ELF-1 (cell line): ENCODE data around the gene ZNF697.
A peak's percentile ranks its signal among the peaks of the same experiment; 100 is the strongest.
"Not testable (repeated sequence)": the region's sequence is repeated elsewhere in the genome, so short reads cannot be mapped to it uniquely, and the experiment has no call there.

Experiments used
- DNase-seq: peaks from one replicate; pipeline ENCODE4 v3.0.0-alpha.2; 2016; ENCODE audit warnings: low read depth, low spot score

ZNF697 gene

GRCh38 chr1:119631433-119632102, 16.5 kb downstream of the ZNF697 start:
- peak; percentile 77 for DNase-seq

DNA sequence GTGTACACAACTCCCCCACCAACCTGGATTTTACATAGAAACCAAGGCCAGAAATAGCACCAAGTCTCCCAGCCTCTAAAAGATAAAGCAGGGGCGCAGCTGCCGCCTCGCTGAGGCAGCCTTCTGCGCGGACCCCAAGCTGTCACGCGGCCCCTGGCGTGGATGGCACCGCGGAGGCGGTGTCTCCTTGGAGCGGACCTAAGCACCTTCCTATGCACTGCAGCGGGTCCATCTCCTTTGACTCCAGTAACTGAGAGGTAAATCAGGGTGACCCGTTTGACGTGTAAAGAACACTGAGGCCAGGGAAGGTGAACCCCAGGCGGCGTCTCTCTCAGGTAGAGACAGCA, 17.0 kb downstream of the ZNF697 start:
- no peak for DNase-seq

GRCh38 chr1:119626841-119627240, 21.2 kb downstream of the ZNF697 start:
- no peak for DNase-seq

DNA sequence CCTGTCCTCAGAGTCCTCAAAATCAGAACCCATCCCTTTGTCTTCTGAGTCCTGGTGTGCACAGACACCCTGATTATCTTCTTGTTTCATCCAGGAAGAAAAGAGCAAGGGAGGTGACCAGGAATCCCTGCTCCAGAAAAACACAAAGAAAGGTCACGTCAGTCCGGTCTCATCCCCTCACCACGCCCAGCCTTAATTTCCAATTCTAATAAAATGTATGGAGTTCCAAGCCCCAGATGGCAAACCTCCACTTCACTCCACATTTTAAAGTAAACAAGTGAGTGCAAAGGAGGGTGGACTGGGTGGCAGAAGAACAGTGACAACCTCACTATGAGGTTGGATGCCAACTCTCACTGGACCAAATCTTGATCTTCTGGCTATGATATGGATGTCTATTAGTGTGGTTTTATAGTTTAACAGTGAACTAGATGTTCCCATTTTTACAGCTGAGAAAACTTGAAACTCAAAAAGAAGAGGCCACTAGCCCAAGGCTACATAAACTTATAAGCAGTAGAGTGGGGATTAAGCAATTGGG, 22.0 kb downstream of the ZNF697 start:
- DNase-seq = no peak

- no peak for DNase-seq
These were observed 24.4 kb downstream of the ZNF697 start for GRCh38 chr1:119623678-119624077.

DNA sequence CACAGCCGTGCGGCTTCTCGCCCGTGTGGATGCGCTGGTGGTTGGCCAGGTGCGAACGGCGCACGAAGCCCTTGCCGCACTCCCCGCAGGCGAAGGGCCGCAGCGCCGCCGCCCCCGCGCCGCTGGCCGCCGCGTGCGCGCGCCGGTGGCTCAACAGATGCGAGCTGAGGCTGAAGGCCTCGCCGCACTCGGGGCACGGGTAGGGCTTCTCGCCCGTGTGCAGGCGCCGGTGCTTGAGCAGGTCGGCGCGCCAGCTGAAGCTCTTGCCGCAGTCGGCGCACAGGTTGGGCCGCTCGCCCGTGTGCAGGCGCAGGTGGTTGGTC, 24.9 kb downstream of the ZNF697 start:
- DNase-seq = no peak

- no peak for DNase-seq
These were observed 25.5 kb downstream of the ZNF697 start for GRCh38 chr1:119622311-119623192.

DNA sequence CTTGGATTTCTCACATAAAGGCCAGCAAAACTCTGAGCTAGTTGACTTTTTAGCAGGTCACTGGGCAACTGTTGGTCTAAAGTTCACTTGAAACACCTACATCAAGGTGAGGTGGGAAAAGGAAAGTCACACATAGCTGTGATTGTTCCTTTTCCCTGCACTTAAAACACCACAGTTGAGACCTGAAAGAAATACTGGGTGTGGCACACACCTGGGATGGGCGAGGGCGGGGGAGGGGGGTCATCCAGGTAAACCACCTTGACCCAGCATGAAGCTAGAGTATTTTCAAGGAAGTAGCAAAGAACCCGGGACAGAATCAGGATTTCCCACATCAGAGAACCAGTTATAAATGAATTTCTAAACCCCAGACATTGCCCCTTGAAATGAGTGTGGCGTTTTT, 26.4 kb downstream of the ZNF697 start:
- no peak for DNase-seq

DNA sequence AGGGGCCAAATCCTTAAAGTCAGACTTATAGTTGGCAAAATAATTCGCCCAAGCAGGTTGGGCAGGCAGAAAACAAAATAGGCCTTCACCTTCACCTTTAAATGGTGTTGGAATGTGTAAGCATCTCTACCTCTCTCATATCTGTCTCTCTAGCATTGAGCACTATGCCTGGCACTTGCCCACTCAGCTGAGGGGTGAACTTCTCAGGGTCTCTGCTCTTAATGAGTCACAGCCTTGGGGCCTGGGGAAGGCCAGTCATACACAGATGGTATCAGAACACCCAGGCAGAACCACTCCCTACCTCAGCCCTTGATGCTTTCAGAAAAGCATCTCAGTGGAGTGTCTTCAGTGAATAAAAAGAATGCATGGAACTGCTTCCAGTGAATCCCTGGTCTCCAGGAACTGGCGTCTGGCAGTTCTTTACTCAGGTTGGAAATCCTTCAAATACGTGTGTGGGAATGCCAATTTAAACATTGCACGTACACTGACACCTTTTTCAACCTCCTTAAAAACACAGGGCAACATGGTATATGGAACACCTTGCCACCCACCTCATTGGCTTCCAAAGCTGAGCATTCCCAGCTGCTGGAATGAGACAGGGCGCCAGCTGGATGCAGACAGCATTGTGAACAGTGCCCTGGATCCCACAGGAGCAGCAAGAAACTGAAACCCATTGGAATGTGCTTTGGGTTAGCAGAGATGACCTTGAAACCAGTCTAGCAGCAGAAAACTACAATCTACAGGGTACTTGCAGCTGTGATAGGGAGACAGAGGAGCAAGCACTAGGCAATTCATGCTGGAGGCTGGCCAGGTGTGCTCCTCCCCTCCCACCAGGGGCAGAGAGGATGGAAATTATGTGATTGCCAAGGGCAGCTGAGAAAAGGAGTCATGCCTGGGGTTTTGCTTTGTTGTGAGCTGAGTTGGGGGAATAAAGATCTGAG, 30.0 kb downstream of the ZNF697 start:
- no peak for DNase-seq

- not testable (repeated sequence) for DNase-seq
These were observed 31.3 kb downstream of the ZNF697 start for GRCh38 chr1:119616748-119617147.

GRCh38 chr1:119615100-119615499, 33.0 kb downstream of the ZNF697 start:
- DNase-seq = not testable (repeated sequence)

GRCh38 chr1:119613769-119614720, 34.0 kb downstream of the ZNF697 start:
- DNase-seq = peak; percentile 86

DNA sequence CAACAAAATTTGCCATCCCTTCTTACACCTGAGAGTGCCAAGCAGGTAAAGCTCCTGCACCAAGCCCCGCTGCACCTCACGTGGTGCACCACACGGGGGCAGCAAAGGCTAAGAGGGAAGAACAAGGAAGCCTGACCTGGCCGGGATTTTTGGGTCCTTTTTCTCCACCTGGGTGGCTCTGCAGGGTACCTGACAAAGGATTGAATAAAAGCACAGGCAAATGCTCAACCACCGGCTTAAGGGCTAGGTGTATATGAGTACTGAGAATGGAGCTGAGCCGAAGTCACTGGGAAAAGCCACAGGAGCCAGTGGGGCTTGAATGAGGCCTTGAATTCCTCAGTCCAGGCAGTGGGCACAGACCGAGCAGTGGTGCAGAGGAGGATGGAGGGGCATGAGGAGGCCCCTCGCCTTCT, 36.4 kb downstream of the ZNF697 start:
- peak; percentile 92 for DNase-seq

GRCh38 chr1:119608816-119609215, 39.2 kb downstream of the ZNF697 start:
- not testable (repeated sequence) for DNase-seq

DNA sequence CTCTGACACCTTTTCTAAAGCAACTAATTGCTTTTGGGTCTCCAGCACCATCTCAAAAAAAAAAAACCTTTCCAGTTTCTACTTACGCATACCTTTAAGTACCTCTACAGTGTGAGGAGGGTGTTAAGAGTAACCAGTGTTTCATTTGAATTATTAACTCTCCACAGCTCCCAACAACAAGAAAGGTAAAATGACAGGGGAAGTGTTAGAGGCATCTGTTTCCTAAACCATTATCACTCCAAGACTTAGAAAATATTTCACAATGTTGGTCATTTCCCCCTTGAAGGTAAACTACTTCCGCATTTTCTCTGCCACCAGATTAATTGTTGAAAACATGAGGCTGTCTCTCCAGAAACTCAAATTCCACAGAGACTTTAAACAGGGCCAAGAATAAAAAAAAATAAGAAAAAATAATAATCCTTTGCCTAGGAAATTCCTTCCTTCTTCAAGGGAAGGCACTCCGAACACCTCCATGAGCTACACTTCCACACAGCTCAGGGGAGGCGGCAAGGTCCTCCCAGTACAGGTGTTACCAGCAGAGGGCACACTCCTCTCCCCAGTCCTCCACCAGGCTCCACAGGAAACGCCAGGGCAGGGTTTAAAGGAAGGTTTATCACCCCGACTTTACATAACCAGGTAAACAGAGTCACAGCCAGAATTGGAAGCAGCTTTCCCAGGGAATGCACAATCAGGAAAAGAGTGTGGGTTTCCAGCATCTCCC, 40.8 kb downstream of the ZNF697 start:
- not testable (repeated sequence) for DNase-seq

GRCh38 chr1:119606394-119606793, 41.7 kb downstream of the ZNF697 start:
- DNase-seq = no peak

GRCh38 chr1:119605686-119606085, 42.4 kb downstream of the ZNF697 start:
- DNase-seq = no peak

DNA sequence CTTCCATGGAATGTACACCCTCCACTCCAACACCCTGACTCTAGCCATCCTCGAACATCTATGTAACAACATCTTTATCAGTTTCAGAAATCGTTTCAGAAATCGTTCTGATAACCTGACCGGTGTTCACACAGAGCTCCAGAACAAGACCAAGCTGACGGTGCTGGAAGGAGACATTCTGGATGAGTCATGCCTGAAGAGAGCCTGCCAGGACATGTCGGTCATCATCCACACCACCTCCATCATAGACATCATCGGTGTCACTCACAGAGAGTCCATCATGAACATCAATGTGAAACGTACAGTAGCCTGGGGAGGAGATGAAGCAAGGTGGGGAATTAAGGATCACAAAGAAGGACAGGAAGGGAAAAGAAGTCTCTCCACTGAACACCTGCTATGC, 43.0 kb downstream of the ZNF697 start:
- not testable (repeated sequence) for DNase-seq

DNA sequence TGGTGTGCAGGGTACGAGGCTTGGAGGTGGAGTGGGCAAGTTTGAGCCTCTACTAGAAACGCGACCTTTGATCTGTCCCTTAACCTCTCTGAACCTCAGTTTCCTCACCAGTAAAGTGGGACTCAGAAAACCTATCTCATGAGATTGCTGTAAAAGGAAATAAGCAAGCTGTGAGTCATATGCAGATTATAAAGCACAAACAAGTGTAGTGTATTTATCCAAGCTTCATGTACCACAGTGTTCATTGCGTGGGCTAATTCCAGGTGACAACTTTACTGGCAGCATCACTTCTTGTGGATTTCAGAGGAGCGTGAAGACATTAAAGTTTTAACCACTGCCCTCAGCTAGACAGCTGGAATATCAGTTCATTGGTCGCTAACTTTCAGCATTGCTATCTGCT, 44.4 kb downstream of the ZNF697 start:
- no peak for DNase-seq

- DNase-seq = not testable (repeated sequence)
These were observed 44.8 kb downstream of the ZNF697 start for GRCh38 chr1:119603241-119603640.
